HepG2 (cell line): ENCODE results near the gene PLEKHG4B. TPM values are rescaled to one million over a fixed set of nuclear protein-coding genes. Genes with fewer than 3 reads are reported as not detected.

Source experiments
- ATAC-seq: fragments of 200-7000 bp; cut with Tn5 transposase; 3 replicates; pipeline ENCODE4 v1.9.1; 2020; ENCODE audit warnings: mild to moderate bottlenecking, moderate library complexity
- BruUV-seq: library from RNA; stranded (reverse); fragments of 400-500 nt; replicated peaks from 2 replicates; lab custom pipeline; 2021; lab: Mats Ljungman, UMichigan
- CTCF ChIA-PET: fragments of 300-600 bp; formaldehyde crosslinking; extraction: SDS; loops from one replicate; lab custom pipeline; 2021; ENCODE audit warnings: low total read pairs, inconsistent platforms, low intra/inter-chr PET ratio; lab: Yijun Ruan, JAX
- POLR2A ChIA-PET: fragments of 350-600 bp; sonication (Branson Sonifier 250); formaldehyde crosslinking; loops from one replicate; lab custom pipeline; 2020; ENCODE audit warnings: antibody characterized with exemption, inconsistent platforms; lab: Yijun Ruan, JAX
- DNase-seq: peaks from one replicate; pipeline ENCODE4 v3.0.0-alpha.2; 2015; ENCODE audit warnings: low spot score
- FAIRE-seq: peaks from 3 replicates; lab custom pipeline; 2011; peaks lifted over from hg19 to GRCh38; lab: Jason Lieb, UNC
- H2AFZ ChIP-seq: one replicate; pipeline ENCODE4 v1.6.1; 2011; ENCODE audit warnings: low read length, inconsistent platforms
- H3K27ac ChIP-seq: fragments of 300-600 bp; 3 replicates; pipeline ENCODE4 v1.8.0; 2011; ENCODE audit warnings: mixed run types, mild to moderate bottlenecking, mixed read lengths, low read length, inconsistent platforms; ENCODE audit not compliant: insufficient read depth; ENCODE audit errors: extremely low read length
- H3K27me3 ChIP-seq, 2 experiments: fragments of 200-600 bp in 1 of 2; 2 replicates in 1 of 2; 3 replicates in 1 of 2; pipeline versions ENCODE4 v1.6.0 to v1.8.0; 2011; ENCODE audit warnings: low read length in 2 of 2, mild to moderate bottlenecking in 2 of 2, moderate library complexity in 2 of 2, inconsistent platforms in 1 of 2; ENCODE audit not compliant: insufficient read depth in 2 of 2, control insufficient read depth in 1 of 2
- H3K36me3 ChIP-seq, 2 experiments: fragments of 200-600 bp in 1 of 2; replicated peaks in 1 of 2; 2 replicates in 1 of 2; 3 replicates in 1 of 2; pipeline versions ENCODE4 v1.5.1 to v1.8.0; 2011; ENCODE audit warnings: low read length in 2 of 2, inconsistent platforms in 1 of 2; ENCODE audit not compliant: insufficient read depth in 2 of 2, control insufficient read depth in 1 of 2
- H3K4me1 ChIP-seq: 2 replicates; pipeline ENCODE4 v1.5.1; 2012; ENCODE audit warnings: low read length, inconsistent platforms; ENCODE audit not compliant: insufficient read depth
- H3K4me2 ChIP-seq: 2 replicates; pipeline ENCODE4 v1.6.0; 2011; ENCODE audit warnings: low read depth, low read length, inconsistent platforms
- H3K4me3 ChIP-seq, 3 experiments: fragments of 200-600 bp in 1 of 3; sonication (generic), shearing (Covaris generic) in 1 of 3; replicated peaks in 1 of 3; 2 replicates each; pipeline ENCODE4 v1.5.1; 2011 to 2016; ENCODE audit warnings: low read length in 3 of 3, inconsistent platforms in 2 of 3, low read depth in 2 of 3, mild to moderate bottlenecking in 2 of 3, control low read depth in 1 of 3, mixed read lengths in 1 of 3; ENCODE audit not compliant: insufficient read depth in 1 of 3
- H3K79me2 ChIP-seq: one replicate; pipeline ENCODE4 v1.6.1; 2011; ENCODE audit warnings: low read length, inconsistent platforms; ENCODE audit not compliant: insufficient read depth
- H3K9ac ChIP-seq: 2 replicates; pipeline ENCODE4 v1.6.0; 2011; ENCODE audit warnings: mild to moderate bottlenecking, low read depth, low read length, inconsistent platforms; ENCODE audit not compliant: insufficient read depth
- H3K9me3 ChIP-seq: 2 replicates; pipeline ENCODE4 v1.5.1; 2012; ENCODE audit warnings: mild to moderate bottlenecking, low read length
- H4K20me1 ChIP-seq: 2 replicates; pipeline ENCODE4 v1.6.0; 2011; ENCODE audit warnings: inconsistent platforms, mild to moderate bottlenecking, low read length, moderate library complexity; ENCODE audit not compliant: insufficient read depth
- MTF2 ChIP-seq: sonication (generic); formaldehyde crosslinking; IDR thresholded peaks from 2 replicates; pipeline ENCODE4 v1.5.0; 2020; ENCODE audit warnings: missing genetic modification reagents, borderline replicate concordance
- SMARCC2 ChIP-seq: fragments of 450-650 bp; IDR thresholded peaks from 2 replicates; pipeline ENCODE4 v1.6.1; 2017; ENCODE audit warnings: antibody characterized with exemption, mild to moderate bottlenecking
- ZMYM2 ChIP-seq: sonication (generic); formaldehyde crosslinking; IDR thresholded peaks from 2 replicates; pipeline ENCODE4 v1.8.0; 2022; ENCODE audit warnings: mild to moderate bottlenecking, missing genetic modification reagents
- ZNF556 ChIP-seq: sonication (generic); formaldehyde crosslinking; IDR thresholded peaks from 2 replicates; pipeline ENCODE4 v1.4.0; 2020; ENCODE audit warnings: mild to moderate bottlenecking, missing genetic modification reagents, borderline replicate concordance
- ZNF703 ChIP-seq: sonication (generic); formaldehyde crosslinking; IDR thresholded peaks from 2 replicates; pipeline ENCODE4 v1.5.1; 2020; ENCODE audit warnings: missing genetic modification reagents, mild to moderate bottlenecking, moderate library complexity, borderline replicate concordance
- ZNF709 ChIP-seq: sonication (generic); formaldehyde crosslinking; IDR thresholded peaks from 2 replicates; pipeline ENCODE4 v1.5.0; 2020; ENCODE audit warnings: mild to moderate bottlenecking, missing genetic modification reagents
- WGBS: methylation state at CpG from one replicate; pipeline ENCODE4 v1.1.6; 2017; ENCODE audit warnings: low lambda C conversion rate; 5-methylcytosine and 5-hydroxymethylcytosine counted together
- in situ Hi-C: cut with HindIII; loops from 2 replicates; pipeline ENCODE4 v1.10.0; 2017; ENCODE audit warnings: low pct_unique_long_range_greater_than_20kb; ENCODE audit not compliant: extremely low pct_ligation_motif_present
- intact Hi-C: fragments of 100-400 bp; cut with micrococcal nuclease; formaldehyde crosslinking; loops from one replicate; pipeline ENCODE4 v1.10.0; 2022; ENCODE audit not compliant: unreplicated experiment
- polyA plus RNA-seq, 8 experiments: library from polyadenylated mRNA; depleted of rRNA in 3 of 8; stranded (reverse) in 7 of 8; unstranded in 1 of 8; fragments of >200 nt; fragmentation: Illumina TruSeq in 4 of 8; extraction: Trizol in 4 of 8; gene quantifications; 2 replicates each; pipeline versions ENCODE4 v1.2.1 to v1.2.3, GENCODE V29; 2011 to 2016; ENCODE audit warnings: low read depth in 4 of 8, missing spikeins in 1 of 8, mixed read lengths in 1 of 8; ENCODE audit not compliant: insufficient read depth in 1 of 8
- total RNA-seq, 5 experiments: library from RNA; depleted of rRNA; stranded (reverse); fragments of >200 nt; fragmentation: Illumina TruSeq; extraction: Trizol; gene quantifications; 2 replicates each; pipeline ENCODE4 v1.2.3, GENCODE V29; 2016; ENCODE audit warnings: low read depth in 1 of 5
- TF ChIP-seq, protein P1 (sequence below): sonication (generic); formaldehyde crosslinking; IDR thresholded peaks from 2 replicates; pipeline ENCODE4 v1.4.0; 2020; ENCODE audit warnings: missing genetic modification reagents

Gene PLEKHG4B
- total and polyA plus RNA-seq, 2 of the 13 experiments (the other 11 are each of a cell fraction or from before 2014, with no cell fraction given): 0.09 TPM; not detected in 1

DNA sequence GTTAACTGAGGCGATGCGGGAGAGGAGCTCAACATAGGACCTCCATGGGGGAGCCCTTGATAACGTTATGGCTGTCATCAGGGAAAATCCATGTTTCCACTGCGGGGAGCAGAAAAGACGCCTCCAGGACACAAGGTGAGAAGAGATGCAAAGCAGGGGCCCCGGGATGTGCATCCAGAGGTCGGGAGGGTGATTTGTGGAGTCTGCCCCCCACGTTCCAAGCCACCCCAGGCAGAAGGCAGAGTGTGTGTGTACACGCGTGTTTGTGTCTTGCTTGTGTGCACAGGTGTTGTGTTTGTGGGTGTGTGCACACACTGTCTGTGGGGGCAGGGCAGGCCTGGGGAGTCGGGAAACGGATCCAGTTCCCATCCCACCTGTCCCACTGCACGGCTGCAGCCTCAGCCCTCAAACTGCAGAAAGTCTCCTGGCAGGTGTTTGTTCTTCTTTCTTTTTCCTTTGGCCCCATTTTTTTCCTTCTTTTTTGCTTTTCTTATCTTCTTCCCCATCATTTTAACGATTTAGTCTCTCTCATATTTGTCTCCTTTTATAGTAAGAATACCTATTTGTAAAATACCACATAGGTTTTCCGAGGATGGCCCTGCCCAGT, 17.4 kb upstream of the PLEKHG4B start:
- Histone ChIP-seq H3K9ac (no peak overlapping the region), H4K20me1 (no peaks in the 10 kb centered on the region), H2AFZ (no peak overlapping the region), H3K36me3 (no peaks in the 10 kb centered on the region), H3K4me3 (no peak overlapping the region), H3K9me3 (no peaks in the 10 kb centered on the region), H3K4me1 (no peaks in the 10 kb centered on the region), H3K79me2 (no peaks in the 10 kb centered on the region), H3K4me2 (no peak overlapping the region), H3K27me3 (peaks cover 6 to 74% of the 10 kb centered on the region in 2 experiments), H3K27ac (no peak overlapping the region)
- POLR2A ChIA-PET: no interaction called here
- 26% methylated on average over 14 of the region's 15 CpGs for WGBS
- ATAC-seq: no peak
- CTCF ChIA-PET: no interaction called here
- intact Hi-C loops: no loop called here
- no peak for FAIRE-seq
- in situ Hi-C loops: no loop called here
- TF ChIP-seq ZNF703 (CRISPR knock-in tag) (no peak), MTF2 (0 out of 2 replicates have a peak, but pooled peaks have one; percentile 54)
- no peak for DNase-seq
- no TSS peak for BruUV-seq

DNA sequence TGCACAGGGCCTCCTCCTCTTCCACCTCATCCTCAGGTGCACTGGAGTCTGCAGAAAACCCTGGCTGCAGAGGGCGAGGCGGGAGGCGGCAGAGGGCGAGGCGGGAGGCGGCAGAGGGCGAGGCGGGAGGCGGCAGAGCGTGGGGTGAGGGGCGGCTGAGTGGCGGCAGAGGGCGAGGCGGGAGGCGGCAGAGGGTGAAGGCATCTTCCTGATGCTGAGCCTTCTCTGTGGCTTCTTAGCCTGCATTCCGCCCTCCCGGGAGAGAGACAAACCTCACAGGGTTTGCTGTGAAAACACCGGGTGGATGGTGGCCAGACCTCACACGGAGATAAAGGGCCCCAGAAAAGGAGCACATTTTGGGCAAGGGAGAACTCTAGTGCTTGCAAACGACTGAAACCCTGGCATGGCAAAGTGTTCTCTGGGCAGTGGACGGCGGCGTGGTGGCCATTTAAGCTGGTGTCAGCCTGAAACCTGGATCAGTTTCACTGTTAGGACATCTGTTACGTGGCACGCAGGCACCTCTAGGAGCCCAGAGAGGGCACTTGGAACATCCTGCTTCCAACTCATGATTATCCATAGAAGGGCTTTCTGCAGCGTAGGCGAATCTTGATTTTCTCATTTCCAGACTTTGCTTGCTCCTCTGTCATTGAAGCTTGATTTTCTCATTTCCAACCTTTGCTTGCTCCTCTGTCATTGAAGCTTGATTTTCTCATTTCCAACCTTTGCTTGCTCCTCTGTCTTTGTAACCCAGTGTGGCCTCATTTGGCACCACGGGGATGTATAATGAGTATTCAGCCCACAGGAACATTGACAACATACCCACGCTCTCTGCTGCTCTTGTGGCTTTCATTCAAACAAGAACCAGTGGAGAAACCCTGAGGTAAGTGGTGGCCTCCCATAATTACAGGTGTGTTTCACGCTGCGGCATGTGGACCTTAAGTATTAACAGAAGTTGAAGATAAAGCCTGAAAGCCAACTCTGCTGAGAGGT, 16.3 kb upstream of the PLEKHG4B start:
- H3K27ac ChIP-seq: no peak overlapping the region

More for the DNA sequence above, 16.3 kb upstream of the PLEKHG4B start:
- no peak for DNase-seq
- ATAC-seq: no peak
- H2AFZ ChIP-seq: no peak overlapping the region
- ChIA-PET POLR2A (no interaction called here), CTCF (no interaction called here)
- H4K20me1 ChIP-seq: no peaks in the 10 kb centered on the region
- no peak overlapping the region for H3K4me3 ChIP-seq
- no peaks in the 10 kb centered on the region for H3K4me1 ChIP-seq
- no peak overlapping the region for H3K9ac ChIP-seq
- intact Hi-C loops (no loop called here), in situ Hi-C loops (no loop called here)
- H3K9me3 ChIP-seq: no peaks in the 10 kb centered on the region
- no TSS peak for BruUV-seq
- WGBS: 28% methylated on average over 13 of the region's 31 CpGs
- H3K36me3 ChIP-seq: no peaks in the 10 kb centered on the region
- H3K79me2 ChIP-seq: no peaks in the 10 kb centered on the region
- H3K27me3 ChIP-seq: peaks cover 6 to 79% of the 10 kb centered on the region in 2 experiments; a peak in 4 of 5 replicates
- TF ChIP-seq ZNF709 (CRISPR knock-in tag) (no peak), SMARCC2 (no peak), ZMYM2 (CRISPR knock-in tag) (no peak), ZNF556 (CRISPR knock-in tag) (no peak)
- TF ChIP-seq, protein P1, sequence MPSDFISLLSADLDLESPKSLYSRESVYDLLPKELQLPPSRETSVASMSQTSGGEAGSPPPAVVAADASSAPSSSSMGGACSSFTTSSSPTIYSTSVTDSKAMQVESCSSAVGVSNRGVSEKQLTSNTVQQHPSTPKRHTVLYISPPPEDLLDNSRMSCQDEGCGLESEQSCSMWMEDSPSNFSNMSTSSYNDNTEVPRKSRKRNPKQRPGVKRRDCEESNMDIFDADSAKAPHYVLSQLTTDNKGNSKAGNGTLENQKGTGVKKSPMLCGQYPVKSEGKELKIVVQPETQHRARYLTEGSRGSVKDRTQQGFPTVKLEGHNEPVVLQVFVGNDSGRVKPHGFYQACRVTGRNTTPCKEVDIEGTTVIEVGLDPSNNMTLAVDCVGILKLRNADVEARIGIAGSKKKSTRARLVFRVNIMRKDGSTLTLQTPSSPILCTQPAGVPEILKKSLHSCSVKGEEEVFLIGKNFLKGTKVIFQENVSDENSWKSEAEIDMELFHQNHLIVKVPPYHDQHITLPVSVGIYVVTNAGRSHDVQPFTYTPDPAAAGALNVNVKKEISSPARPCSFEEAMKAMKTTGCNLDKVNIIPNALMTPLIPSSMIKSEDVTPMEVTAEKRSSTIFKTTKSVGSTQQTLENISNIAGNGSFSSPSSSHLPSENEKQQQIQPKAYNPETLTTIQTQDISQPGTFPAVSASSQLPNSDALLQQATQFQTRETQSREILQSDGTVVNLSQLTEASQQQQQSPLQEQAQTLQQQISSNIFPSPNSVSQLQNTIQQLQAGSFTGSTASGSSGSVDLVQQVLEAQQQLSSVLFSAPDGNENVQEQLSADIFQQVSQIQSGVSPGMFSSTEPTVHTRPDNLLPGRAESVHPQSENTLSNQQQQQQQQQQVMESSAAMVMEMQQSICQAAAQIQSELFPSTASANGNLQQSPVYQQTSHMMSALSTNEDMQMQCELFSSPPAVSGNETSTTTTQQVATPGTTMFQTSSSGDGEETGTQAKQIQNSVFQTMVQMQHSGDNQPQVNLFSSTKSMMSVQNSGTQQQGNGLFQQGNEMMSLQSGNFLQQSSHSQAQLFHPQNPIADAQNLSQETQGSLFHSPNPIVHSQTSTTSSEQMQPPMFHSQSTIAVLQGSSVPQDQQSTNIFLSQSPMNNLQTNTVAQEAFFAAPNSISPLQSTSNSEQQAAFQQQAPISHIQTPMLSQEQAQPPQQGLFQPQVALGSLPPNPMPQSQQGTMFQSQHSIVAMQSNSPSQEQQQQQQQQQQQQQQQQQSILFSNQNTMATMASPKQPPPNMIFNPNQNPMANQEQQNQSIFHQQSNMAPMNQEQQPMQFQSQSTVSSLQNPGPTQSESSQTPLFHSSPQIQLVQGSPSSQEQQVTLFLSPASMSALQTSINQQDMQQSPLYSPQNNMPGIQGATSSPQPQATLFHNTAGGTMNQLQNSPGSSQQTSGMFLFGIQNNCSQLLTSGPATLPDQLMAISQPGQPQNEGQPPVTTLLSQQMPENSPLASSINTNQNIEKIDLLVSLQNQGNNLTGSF (CRISPR knock-in tag): no peak
- FAIRE-seq: no peak
- H3K4me2 ChIP-seq: no peak overlapping the region
